HG02852 (cell line): ENCODE data around the gene GRK3.
"Not testable (repeated sequence)": the region's sequence is repeated elsewhere in the genome, so short reads cannot be mapped to it uniquely, and the experiment has no call there.

ENCODE experiments used
- ATAC-seq: cut with Tn5 transposase; IDR thresholded peaks from one replicate; pipeline ENCODE4 v1.9.1; 2021; ENCODE audit warnings: mild to moderate bottlenecking, moderate library complexity; ENCODE audit not compliant: unreplicated experiment

Gene GRK3

GRCh38 chr22:25623851-25624250 lies 59.4 kb downstream of the GRK3 start:
- no peak for ATAC-seq

- no peak for ATAC-seq
These were observed 60.0 kb downstream of the GRK3 start for GRCh38 chr22:25624476-25624875.

GRCh38 chr22:25625747-25626623 lies 61.5 kb downstream of the GRK3 start:
- ATAC-seq, result not testable (repeated sequence)

- no peak for ATAC-seq
These were observed 62.1 kb downstream of the GRK3 start for GRCh38 chr22:25626624-25626990.

GRCh38 chr22:25627271-25627852 lies 62.9 kb downstream of the GRK3 start:
- ATAC-seq, result no peak

GRCh38 chr22:25628494-25628893 lies 64.0 kb downstream of the GRK3 start:
- ATAC-seq, result no peak

GRCh38 chr22:25629613-25630012 lies 65.1 kb downstream of the GRK3 start:
- no peak for ATAC-seq

GRCh38 chr22:25630447-25630846 lies 66.0 kb downstream of the GRK3 start:
- no peak for ATAC-seq

- ATAC-seq, result no peak
These were observed 71.8 kb downstream of the GRK3 start for GRCh38 chr22:25636323-25636722.

- ATAC-seq, result no peak
These were observed 72.6 kb downstream of the GRK3 start for GRCh38 chr22:25637032-25637431.

GRCh38 chr22:25637672-25638071 lies 73.2 kb downstream of the GRK3 start:
- ATAC-seq, result no peak

GRCh38 chr22:25638638-25639037 lies 74.2 kb downstream of the GRK3 start:
- no peak for ATAC-seq

GRCh38 chr22:25641650-25642049 lies 77.2 kb downstream of the GRK3 start:
- no peak for ATAC-seq

- ATAC-seq, result no peak
These were observed 78.9 kb downstream of the GRK3 start for GRCh38 chr22:25643232-25644000.

GRCh38 chr22:25644122-25644521 lies 79.6 kb downstream of the GRK3 start:
- ATAC-seq, result no peak

GRCh38 chr22:25645266-25645665 lies 80.8 kb downstream of the GRK3 start:
- no peak for ATAC-seq

- ATAC-seq, result no peak
These were observed 81.5 kb downstream of the GRK3 start for GRCh38 chr22:25645964-25646363.

GRCh38 chr22:25650833-25651232 lies 86.4 kb downstream of the GRK3 start:
- no peak for ATAC-seq

- ATAC-seq, result no peak
These were observed 87.0 kb downstream of the GRK3 start for GRCh38 chr22:25651332-25652085.

- ATAC-seq, result no peak
These were observed 90.2 kb downstream of the GRK3 start for GRCh38 chr22:25654676-25655075.

- no peak for ATAC-seq
These were observed 91.0 kb downstream of the GRK3 start for GRCh38 chr22:25655371-25655935.
